A549 (cell line): Measurements from ENCODE around the gene RPH3AL.

Experiments
- BHLHE40 ChIP-seq: IDR thresholded peaks from 2 replicates; pipeline ENCODE4 v1.6.1; 2012; ENCODE audit warnings: low read depth, low read length, inconsistent platforms
- CEBPB ChIP-seq, 2 experiments: fragments of >200 bp in 1 of 2; sonication (Bioruptor Twin) in 1 of 2; formaldehyde crosslinking in 1 of 2; IDR thresholded peaks; 2 replicates each; pipeline ENCODE4 v1.6.1; 2012 to 2016
- CTCF ChIP-seq: fragments of >200 bp; sonication (Bioruptor Twin); formaldehyde crosslinking; IDR thresholded peaks from 3 replicates; pipeline ENCODE4 v1.5.1; 2016
- E2F6 ChIP-seq: IDR thresholded peaks from 2 replicates; pipeline ENCODE4 v1.6.1; 2012; ENCODE audit warnings: low read depth, borderline replicate concordance
- EP300 ChIP-seq, 2 experiments: fragments of >200 bp; sonication (Bioruptor Twin); formaldehyde crosslinking; IDR thresholded peaks; 2 replicates in 1 of 2; 3 replicates in 1 of 2; pipeline ENCODE4 v1.6.1; 2016 to 2017
- KDM1A ChIP-seq: fragments of 200-600 bp; sonication (generic); IDR thresholded peaks from 2 replicates; pipeline ENCODE4 v1.6.1; 2016; ENCODE audit warnings: low read depth, mild to moderate bottlenecking
- NR3C1 ChIP-seq: fragments of >200 bp; sonication (Bioruptor Twin); formaldehyde crosslinking; IDR thresholded peaks from 3 replicates; pipeline ENCODE4 v1.6.1; 2017
- POLR2A ChIP-seq: IDR thresholded peaks from 2 replicates; pipeline ENCODE4 v1.6.1; 2012; ENCODE audit warnings: mild to moderate bottlenecking, low read length
- RAD21 ChIP-seq, 2 experiments: fragments of >200 bp in 1 of 2; sonication (Bioruptor Twin) in 1 of 2; formaldehyde crosslinking in 1 of 2; IDR thresholded peaks in 1 of 2; conservative IDR thresholded peaks in 1 of 2; 2 replicates in 1 of 2; 3 replicates in 1 of 2; pipeline ENCODE4 v1.6.1; 2012 to 2018; ENCODE audit warnings: inconsistent platforms in 1 of 2
- RCOR1 ChIP-seq: fragments of 150-350 bp; IDR thresholded peaks from 2 replicates; pipeline ENCODE4 v1.6.1; 2014; ENCODE audit warnings: antibody characterized with exemption, low read length, low read depth
- RFX5 ChIP-seq: fragments of 450-650 bp; IDR thresholded peaks from 2 replicates; pipeline ENCODE4 v1.7.1; 2014; ENCODE audit warnings: antibody characterized with exemption, mild to moderate bottlenecking, moderate library complexity
- RNF2 ChIP-seq: fragments of 200-600 bp; sonication (generic); IDR thresholded peaks from 2 replicates; pipeline ENCODE4 v1.6.1; 2016; ENCODE audit warnings: low read depth, mild to moderate bottlenecking, antibody characterized with exemption, moderate library complexity, borderline replicate concordance
- ZSCAN20 ChIP-seq: fragments of 250-450 bp; sonication (Bioruptor Pico); IDR thresholded peaks from 2 replicates; pipeline ENCODE4 v1.8.0; 2022; ENCODE audit warnings: mild to moderate bottlenecking, moderate library complexity

GRCh38 chr17:353838-354234 is 1.2 kb upstream of the RPH3AL start:
- TF ChIP-seq RCOR1 (no peak), CTCF (no peak), ZSCAN20 (CRISPR knock-in tag) (no peak), E2F6 (no peak), POLR2A (no peak), RFX5 (no peak), RNF2 (no peak), NR3C1 (no peak), CEBPB (IDR thresholded peaks at IDR 0.05) (no peak), RAD21 (conservative IDR thresholded peaks at IDR 0.05 in 1 of 2, IDR thresholded peaks at IDR 0.05 in 1 of 2) (no peak), BHLHE40 (no peak), EP300 (IDR thresholded peaks at IDR 0.05) (no peak), KDM1A (no peak)
